Smooth muscle cell of the brain vasculature (primary cell): Measurements from ENCODE around the gene MICB.
"Not testable (repeated sequence)": the region's sequence is repeated elsewhere in the genome, so short reads cannot be mapped to it uniquely, and the experiment has no call there.

Experiments
- DNase-seq: peaks from one replicate; pipeline ENCODE4 v3.0.0-alpha.2; 2012; ENCODE audit warnings: low read depth, low spot score

The MICB gene

DNA sequence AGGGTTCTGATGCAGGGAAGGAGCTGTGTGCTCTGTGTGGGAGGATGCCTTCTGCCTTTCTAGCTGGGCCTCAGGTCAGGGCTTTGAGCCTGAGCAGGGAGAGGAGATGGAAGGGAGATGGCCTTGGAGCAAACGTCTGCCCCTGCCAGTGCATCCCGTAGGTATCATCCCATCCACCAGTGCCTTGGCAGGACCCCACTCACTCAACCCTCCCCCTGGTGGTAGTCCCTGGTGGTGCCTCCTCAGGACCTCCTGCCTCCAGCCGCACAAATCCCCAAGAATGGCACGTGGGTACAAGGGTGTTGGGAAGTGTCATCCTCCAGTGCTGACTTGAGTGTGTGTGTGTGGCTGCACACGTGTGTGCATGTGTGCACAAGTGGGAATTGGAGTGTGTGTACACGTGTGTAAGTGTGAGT, 23.1 kb upstream of the MICB start:
- DNase-seq, result no peak

DNA sequence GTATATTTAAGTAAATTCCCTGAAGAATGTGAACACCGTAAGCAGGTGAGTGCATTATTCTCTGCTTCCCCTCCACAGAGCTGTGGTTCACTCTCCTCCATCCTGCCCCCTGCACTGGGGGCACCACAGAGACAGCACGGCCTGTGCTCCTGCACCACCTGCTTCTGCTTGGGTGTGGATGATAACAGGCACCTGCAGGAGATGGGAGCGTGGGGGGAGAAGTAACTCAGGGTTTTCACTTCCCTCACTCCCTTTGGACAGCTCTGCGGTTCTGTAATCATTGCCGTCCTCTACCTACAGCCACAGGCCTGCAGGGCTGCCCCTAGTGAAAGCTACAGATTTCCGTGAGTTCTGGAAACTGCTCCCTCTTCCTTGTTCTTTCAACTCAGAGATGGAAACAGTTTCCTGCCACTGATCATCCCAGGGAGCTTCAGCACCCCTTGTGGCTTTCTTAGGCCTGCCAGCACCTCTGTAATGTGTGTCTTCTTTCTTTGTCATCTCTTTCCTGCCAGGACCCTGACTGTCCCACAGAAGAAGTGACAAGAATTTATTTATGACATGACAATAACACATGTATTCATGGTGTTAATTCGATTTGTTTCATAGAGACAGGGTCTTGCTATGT, 21.3 kb upstream of the MICB start:
- no peak for DNase-seq

DNA sequence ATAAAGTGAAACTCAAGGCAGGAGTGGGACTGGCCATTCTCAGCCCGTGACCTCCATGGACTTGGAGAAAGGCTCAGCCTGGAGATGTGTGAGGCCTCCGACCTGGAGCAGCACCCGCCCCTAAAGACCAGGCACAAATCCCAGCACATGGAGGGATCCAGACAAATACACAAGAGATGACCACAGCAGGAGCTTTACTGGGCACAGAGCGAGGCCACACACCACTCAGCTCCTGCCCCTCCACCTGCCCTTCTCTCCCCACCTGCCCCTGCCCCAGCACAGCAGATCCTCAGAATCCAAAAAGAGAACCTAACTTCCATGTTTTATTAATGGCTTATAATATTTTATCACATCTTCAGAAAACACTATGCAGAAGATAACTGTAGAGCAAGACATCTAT, 20.4 kb upstream of the MICB start:
- DNase-seq, result no peak

DNA sequence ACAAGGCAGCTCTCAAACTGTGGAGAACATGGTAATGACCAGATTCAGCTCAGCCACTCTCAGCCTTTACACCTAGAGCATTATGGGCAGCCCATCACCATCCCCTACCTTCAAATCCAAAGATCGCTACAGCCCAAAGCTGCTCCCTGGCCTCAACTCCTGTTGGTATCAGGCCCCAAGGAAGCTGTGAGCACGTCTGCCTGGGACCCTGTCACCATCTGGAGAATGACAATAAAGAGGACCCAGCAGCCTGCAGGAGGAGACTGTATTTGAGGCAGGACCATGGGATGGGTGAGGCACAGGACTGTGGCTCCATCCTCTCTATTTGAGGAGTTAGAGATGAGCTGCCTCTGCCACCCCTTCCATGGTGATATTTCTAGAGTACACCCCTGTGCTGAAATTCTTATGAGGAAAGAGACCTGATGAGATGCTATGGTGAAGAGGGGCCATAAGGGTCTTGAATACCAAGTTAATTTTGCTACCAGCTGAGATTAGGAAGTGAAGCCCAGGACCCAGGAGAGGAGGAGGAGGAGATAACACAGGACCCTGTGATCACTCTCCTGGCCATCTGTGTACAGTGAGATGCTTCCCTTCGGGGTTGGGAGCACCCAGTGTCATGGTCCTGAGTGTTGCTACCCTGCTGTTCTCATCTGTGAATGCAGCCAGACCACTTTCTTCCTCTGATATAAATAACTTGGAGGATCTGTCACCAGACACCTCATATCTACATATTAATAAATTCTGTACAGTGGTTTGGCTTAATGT, 19.6 kb upstream of the MICB start:
- DNase-seq, result no peak

DNA sequence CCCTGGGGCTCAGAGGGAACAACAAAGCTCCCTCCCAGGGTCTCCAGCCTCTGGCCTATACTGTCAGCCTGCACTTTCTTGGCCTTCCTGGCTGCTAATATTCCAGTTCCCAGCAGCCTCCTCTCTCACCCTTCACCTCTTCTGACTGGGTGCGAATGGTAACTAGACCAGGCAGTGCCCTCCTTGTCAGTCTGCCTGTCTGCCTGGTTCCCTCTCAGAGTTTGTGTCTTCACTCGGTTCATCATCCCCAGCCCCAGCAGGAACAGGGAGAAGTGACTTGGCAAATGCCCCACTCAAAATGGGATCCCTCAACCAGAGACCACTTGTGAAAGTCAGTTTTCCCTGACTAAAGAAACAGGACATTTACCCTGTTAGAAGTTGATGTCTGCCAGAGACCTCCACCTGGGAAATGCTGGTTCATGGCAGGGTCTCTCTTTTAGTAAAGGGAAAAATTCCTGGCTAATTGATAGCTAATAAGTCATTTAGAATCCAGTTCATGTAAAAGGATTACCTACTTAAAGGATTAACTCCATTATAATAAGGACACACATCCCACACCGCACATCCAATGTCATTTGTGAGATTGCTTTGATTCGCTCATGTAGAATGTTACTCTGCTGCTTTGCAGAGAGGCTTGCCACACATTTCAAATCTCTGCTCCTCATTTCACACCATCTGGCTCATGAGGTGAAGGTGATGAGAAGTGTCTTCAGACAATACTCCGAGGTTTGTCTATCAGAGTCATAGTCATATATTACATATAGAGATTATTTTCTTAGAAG, 18.6 kb upstream of the MICB start:
- DNase-seq, result no peak

DNA sequence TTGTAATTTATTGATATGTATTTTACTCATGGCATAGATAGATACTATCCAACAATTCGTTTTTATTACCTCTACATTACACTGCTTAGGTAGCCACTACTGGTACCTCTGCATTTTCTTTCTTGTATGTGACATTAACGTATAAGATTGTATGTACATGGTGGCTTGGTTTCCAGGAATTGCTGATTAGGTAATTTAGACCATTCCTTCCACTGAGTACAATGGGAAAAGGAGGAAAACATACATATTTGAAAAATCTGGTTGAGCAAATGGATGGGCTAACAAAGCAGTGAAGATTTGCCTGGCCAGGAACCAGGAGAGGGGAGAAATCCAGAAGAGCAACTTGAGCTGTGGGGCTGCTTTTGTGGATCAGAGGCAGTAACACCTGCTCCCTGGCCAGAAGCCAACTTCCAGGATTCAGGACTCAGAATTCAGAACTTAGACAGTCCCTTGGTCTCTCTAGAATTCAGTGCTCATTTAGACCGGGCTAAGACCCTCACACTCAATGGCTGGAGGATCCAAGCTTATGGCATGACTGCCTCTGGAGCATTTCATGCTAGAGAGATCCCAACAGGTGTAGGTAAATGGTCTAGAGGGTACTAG, 17.9 kb upstream of the MICB start:
- DNase-seq, result no peak

DNA sequence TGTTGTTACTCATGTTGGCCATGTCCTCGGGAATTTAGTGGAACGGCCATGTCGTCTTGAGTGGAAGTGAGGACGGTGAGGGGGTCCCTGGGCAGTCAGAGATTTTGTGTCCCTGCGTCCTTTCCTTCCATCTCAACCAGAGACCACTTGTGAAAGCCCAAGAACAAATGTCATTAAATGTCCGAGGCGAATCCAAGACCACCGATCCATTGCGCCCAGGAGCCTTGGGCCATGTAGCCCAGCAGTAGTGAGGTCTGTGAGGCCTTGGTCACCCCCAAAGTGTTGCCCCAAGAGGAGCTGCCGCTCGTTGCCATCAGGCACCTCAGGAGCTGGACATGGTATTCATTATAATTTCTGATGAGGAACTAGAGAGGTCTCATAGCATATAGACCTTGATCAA, 17.4 kb upstream of the MICB start:
- no peak for DNase-seq

DNA sequence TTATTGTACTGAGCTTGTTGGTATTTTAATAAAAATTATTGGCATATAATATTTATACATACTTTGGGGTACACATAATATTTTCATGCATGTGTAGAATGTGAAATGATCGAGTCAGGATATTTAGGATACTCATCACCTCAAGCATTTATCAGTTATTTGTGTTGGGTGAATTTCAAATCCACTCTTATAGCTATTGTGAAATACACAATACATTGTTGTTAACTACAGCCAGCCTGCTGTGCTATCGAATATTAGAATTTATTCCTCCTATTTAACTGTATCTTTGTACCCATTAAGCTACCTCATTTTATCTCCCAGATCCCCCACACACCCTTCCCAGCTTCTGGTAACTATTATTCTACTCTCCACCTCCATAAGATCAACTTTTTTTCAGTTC, 14.6 kb upstream of the MICB start:
- DNase-seq, result no peak

DNA sequence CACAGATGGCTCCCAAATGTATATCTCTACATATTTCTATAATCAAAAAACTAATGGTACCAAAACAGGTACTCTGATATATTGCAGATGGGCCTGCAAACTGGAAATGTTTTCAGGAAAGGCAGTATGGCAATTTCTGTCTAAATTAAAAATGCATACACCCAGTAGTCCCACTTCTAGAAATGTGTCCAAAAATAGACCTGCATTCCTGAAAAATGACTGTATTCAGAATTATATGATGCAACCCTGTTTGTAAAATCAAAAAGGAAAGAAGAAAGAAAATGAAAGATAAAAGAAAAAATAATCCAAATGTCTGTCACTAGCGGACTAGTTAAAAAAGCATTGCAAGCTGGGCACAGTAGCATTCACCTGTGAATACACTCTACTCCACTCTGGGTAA, 12.9 kb upstream of the MICB start:
- DNase-seq, result no peak

DNA sequence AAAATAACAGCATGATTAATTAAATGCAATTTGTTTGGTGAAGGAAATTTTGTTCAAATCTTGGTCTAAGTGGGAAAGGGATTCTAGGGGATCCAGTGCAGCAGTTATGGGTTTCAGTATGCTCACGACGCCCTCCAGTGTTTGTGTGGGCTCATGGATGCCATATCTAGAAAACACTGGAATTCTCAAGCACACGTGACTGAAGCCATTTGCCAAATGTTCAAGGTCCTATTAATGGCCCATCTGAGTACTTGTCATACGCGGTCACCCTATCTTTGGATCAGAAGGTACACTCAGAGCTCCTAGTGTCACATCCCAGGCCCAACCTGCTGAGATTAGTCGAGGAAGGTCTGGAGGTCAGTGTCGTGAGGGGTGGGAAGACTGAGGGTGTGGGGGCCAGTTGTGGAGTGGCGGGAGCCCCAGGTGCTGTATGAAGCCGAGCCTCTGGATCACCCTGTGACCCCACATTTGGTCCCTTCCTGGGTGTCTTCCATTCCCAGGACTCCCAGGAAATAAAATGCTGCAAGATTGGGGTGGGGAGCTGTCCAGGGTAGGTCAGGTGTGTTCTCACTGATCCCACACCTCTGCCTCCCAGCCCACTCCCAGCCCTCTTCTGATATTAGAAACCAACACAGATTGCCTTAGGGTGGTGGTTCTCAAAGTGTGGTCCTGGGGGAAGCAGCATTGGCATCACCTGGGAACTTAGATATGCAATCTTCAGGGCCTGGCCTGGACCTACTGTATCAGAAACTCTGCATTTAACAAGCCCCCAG, 11.7 kb upstream of the MICB start:
- DNase-seq, result not testable (repeated sequence)

DNA sequence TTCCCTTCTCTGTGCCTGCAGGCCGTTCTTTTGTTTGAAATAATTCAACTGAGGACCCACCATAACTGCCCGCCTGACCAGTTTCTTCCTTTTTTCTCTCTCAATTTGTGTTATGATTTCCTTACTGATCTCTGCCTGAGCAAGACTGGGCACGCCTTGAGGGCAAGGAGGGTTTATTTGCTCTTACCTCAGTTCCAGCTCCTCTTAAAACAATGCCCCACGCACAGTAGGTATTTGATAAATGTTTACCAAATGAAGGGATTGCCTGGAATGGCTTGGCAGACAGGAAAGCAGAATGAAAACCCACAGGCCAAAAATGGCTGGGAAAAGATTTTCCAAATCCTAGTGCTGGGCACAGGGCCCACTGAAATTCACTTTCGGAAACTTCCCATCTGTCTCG, 10.3 kb upstream of the MICB start:
- DNase-seq, result not testable (repeated sequence)

DNA sequence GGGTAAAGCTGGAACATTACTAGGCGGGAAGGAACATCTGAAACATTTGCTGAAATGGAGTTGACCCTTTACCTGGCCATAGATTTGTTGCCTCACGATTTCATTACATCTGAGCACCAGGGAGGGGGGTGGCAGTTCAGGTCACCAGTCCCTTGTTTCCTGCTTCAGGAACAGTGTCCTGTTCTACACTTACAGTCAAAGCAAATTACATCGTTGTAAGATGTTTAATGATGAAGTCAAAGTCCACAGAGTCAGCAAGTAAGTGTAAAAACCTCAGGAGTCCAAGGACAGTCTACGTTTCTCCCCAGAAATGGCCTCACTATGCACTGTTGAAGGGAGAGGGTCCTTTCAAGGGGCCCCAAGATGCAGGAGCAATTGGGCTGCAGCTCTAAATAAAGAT, 8.9 kb upstream of the MICB start:
- no peak for DNase-seq

DNA sequence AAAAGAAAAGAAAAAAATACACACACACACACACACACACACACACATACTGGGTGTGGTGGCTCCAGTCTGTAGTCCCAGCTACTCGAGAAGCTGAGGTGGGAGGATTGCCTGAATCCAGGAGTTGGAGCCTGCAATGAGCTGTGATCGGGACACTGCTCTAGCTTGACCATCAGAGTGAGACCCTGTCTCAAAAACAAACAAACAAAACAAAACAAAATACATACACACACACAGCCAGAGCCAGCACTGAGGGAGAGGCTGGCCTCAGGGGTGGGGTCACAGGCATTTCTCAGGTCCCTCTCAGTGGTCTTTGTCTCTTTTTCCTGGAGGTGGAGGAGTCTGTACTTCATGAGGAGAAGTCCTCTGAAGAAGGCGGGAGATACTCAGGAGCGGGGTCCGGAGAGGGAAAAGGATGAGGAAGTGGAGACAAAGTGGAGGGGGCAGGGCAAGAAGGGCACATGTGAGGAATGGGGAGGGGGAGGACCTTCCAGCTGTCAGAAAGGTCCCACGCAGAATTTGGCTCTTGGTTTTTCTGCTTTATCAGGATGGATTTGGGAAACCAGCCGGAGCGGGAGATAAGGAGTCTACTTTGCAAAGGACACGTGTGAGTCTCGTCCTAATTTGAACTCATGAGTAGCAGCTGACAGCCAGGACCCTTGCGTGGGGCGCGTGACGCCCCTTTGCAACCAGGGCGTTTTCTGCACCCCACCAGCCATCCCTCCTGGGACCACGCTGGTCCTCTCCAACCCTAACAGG, 7.7 kb upstream of the MICB start:
- no peak for DNase-seq

DNA sequence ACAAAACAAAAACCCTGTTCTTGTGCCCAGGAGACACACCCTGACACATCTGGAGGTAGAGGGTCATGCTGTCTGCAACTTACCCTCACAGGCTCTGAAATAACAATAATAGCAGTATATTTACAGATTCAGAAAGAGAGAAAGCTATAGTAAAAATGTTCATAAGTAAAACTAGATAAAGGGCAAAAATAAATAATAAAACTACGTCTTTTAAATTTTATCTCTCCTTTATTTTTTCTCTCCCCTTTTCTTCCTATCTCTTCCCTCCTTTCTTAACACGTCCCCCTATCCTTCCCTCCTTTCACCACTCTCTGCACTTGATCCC, 4.4 kb upstream of the MICB start:
- DNase-seq, result not testable (repeated sequence)

DNA sequence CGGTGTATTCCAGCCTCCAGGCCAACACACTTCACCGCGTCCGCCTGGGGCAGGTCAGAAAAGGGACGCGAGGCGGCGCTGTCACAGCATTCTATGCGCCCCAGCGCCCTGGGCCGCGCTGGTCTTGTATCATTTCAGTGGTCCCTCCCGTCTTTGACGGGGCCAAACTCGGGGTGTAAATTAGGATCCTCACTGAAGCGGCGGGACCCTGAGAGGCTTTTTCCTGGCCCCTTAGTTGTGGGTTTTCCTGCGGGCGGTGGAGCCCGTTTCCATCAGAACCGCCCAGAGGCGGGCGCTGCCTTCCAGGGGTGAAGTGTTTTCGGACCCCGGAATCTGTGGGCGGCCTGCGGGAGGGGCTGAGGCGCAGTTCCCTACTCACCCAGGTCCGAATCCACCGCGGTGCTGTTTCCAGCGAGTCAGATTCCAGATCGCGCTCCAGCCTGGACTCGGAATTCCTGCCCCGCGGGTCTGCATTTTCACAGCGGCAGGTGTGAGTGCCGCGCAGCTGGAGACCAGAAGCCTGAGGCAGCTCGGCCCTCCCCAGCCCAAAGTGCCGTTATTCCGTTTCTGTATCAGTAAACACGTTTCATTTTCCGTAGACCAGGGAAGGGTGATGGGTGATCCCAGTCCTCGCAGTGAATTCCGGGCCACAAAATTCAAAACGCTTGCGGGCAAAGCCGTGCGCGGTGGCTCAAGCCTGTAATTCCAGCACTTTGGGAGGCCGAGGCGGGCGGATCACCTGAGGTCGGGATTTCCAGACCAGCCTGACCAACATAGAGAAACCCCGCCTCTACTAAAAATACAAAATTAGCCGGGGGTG, 3.9 kb upstream of the MICB start:
- no peak for DNase-seq

DNA sequence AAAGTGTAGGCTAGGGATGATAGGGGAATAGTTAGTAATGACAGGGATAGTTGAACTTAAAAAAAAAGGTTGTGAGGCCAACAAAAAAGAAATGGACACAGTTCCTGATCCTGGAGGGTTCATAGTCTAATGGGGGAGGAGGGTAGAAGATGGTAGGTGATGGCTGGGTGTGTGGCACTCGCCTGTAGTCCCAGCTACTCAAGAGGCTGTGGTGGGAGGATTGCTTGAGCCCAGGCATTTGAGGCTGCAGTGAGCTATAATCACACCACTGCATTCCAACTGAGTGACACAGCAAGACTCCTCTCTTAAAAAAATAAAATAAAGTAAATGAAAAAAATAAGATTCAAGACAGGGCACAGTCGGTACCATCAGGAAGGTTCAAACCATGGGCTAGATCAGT, 2.4 kb upstream of the MICB start:
- DNase-seq, result no peak

DNA sequence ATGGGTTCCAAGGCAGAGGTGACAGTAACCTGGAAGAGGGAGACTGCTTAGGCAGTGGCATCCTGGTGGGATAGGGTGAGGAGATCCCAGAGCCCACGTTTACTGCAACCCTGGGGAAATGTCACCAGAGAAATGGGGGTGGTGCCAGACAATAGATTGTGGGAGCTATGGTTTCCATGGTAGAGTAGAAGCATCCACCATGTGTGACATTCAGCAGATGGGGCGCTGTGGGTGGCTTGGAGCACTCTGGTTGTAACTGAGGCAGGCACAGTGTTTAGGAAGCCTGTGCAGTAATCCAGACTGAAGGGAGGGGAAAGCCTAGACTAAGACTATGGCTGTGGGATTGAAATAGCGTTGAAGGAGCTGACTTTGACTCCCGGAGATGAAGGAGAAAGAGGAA, 1.1 kb upstream of the MICB start:
- not testable (repeated sequence) for DNase-seq

DNA sequence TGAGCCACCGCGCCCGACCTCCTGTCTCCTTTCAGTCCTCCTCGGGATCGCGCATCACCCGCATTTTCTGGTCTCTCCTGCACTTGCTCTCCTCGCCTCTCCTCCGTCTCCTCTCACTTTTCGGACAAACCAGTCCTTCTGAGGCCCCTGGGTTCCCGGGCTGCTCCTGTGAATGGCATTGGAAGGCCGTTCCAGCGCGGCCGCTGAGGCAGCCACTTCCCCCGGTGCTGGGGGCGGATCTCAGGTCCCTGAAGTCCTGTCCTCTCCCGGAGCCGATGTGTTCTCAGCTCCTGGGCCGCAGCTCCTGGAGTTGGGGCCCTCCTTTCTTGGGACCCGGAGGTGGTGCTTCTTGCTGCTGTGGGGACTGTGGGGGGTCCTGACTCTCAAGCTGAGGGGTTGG, 803 bp downstream of the MICB start:
- no peak for DNase-seq

DNA sequence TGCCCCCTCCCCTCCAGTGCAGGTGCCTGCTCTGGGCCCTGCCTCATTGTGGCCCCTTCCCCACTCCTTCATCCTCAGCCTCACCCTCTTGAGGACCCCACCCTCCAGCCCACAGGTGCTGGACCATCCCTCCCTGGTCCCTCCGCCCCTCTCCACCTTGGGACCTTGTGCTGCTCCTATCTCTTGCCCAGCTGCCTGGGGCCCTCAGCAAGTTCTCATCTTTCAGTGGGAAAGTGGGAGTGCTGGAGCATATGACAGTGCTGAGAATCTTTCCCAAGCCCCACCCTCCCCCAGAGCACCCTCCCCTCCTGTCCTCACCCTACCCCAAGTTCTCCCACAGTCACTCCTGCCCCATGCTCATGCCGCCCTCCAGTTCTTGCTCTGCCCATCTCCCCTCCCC, 1.7 kb downstream of the MICB start:
- DNase-seq, result not testable (repeated sequence)

DNA sequence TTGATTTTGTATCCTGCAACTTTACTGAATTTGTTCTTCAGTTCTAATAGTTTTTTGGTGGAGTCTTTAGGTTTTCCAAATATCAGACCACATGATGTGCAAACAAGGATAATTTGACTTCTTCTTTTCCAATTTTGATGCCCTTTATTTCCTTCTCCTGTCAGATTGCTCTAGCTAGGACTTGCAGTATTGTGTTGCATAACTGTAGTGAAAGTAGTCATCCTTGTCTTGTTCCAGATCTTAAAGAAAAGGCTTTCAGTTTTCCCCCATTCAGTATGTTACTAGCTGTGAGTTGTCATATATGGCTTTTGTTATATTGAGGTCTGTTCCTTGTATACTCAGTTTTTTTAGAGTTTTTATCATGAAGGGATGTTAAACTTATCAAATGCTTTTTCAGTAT, 4.6 kb downstream of the MICB start:
- DNase-seq, result no peak
